BE2C (cell line): ENCODE data around the gene DGKA.
"Not testable (repeated sequence)": the region's sequence is repeated elsewhere in the genome, so short reads cannot be mapped to it uniquely, and the experiment has no call there.

ENCODE experiments used
- DNase-seq: peaks from one replicate; pipeline ENCODE4 v3.0.0-alpha.2; 2020
- H3K27me3 ChIP-seq: fragments of 250-450 bp; sonication (Bioruptor Pico); 2 replicates; pipeline ENCODE4 v1.5.1; 2020; ENCODE audit warnings: mild to moderate bottlenecking
- H3K36me3 ChIP-seq: fragments of 250-450 bp; sonication (Bioruptor Pico); 2 replicates; pipeline ENCODE4 v1.5.1; 2020; ENCODE audit warnings: mild to moderate bottlenecking
- H3K4me1 ChIP-seq: fragments of 250-450 bp; sonication (Bioruptor Pico); 2 replicates; pipeline ENCODE4 v1.5.1; 2020
- H3K4me3 ChIP-seq: 2 replicates; pipeline ENCODE4 v1.5.1; 2011; ENCODE audit warnings: low read depth, low read length
- H3K9me3 ChIP-seq: fragments of 250-450 bp; sonication (Bioruptor Pico); 2 replicates; pipeline ENCODE4 v1.5.1; 2020
- CTCF ChIP-seq: IDR thresholded peaks from 2 replicates; pipeline ENCODE4 v1.5.1; 2012; ENCODE audit warnings: mild to moderate bottlenecking, low read depth, low read length

DGKA gene

GRCh38 chr12:55906056-55906455, 24.9 kb upstream of the DGKA start:
- no peaks in the 10 kb centered on the region for H3K27me3 ChIP-seq
- no peak for TF ChIP-seq CTCF
- no peaks in the 10 kb centered on the region for H3K4me1 ChIP-seq
- H3K9me3 ChIP-seq = no peaks in the 10 kb centered on the region
- peaks cover 15% of the 10 kb centered on the region for H3K36me3 ChIP-seq
- no peak overlapping the region for H3K4me3 ChIP-seq
- DNase-seq = no peak

GRCh38 chr12:55908726-55909512, 22.0 kb upstream of the DGKA start:
- no peak for DNase-seq
- Histone ChIP-seq H3K36me3 (peaks cover 7% of the 10 kb centered on the region; the same call in 1 of the 2 replicates), H3K4me1 (no peaks in the 10 kb centered on the region), H3K9me3 (no peaks in the 10 kb centered on the region), H3K4me3 (no peak overlapping the region), H3K27me3 (no peaks in the 10 kb centered on the region)
- TF ChIP-seq CTCF = no peak

DNA sequence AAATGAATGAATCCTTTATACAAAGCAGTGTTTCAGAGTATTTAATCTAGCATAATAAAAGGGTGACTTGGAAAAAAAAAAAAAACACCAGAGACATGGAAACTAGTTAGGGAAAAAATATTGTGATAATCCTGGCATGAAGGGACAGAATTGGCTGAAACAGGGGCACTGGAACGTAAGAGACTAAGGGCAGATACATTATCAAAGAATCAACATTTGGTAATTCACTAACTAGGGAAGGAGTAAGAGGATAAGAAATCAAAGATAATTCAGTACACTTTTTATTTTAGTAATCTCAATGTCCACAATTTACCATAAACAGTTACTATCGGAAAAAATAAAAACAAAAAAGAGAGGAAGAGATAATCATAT, 21.5 kb upstream of the DGKA start:
- no peaks in the 10 kb centered on the region for H3K4me1 ChIP-seq
- H3K9me3 ChIP-seq = no peaks in the 10 kb centered on the region
- H3K27me3 ChIP-seq = no peaks in the 10 kb centered on the region
- no peak for DNase-seq
- no peak for TF ChIP-seq CTCF
- H3K4me3 ChIP-seq = no peak overlapping the region
- peaks cover 7% of the 10 kb centered on the region; the same call in 1 of the 2 replicates for H3K36me3 ChIP-seq

GRCh38 chr12:55912908-55913307, 18.1 kb upstream of the DGKA start:
- Histone ChIP-seq H3K9me3 (no peaks in the 10 kb centered on the region), H3K4me1 (no peaks in the 10 kb centered on the region), H3K4me3 (no peak overlapping the region), H3K27me3 (no peaks in the 10 kb centered on the region), H3K36me3 (peaks cover 7% of the 10 kb centered on the region)
- no peak for DNase-seq
- no peak for TF ChIP-seq CTCF

DNA sequence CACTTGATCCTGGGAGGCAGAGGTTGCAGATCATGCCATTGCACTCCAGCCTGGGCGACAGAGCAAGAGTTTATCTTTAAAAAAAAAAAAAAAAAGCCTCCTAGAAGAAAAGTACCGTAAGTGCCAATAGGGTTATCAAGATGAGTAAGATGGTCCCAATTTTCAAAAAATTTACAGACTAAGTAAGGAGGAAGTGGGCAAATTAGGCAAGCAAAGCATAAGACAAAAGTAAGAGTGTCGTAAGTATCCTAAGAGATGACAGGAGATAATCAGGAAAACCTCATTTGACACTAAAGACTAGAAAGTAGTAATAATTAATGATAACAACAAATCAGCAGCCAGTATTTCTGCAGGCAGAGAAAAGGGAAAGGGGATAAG, 15.5 kb upstream of the DGKA start:
- Histone ChIP-seq H3K27me3 (no peaks in the 10 kb centered on the region), H3K4me1 (no peaks in the 10 kb centered on the region), H3K9me3 (no peaks in the 10 kb centered on the region), H3K36me3 (peaks cover 7% of the 10 kb centered on the region), H3K4me3 (no peak overlapping the region)
- DNase-seq = no peak
- no peak for TF ChIP-seq CTCF

- H3K4me1 ChIP-seq, H3K9me3 ChIP-seq, H3K27me3 ChIP-seq, DNase-seq, H3K36me3 ChIP-seq, H3K4me3 ChIP-seq: not testable (repeated sequence)
Observed at GRCh38 chr12:55919032-55919431, 11.9 kb upstream of the DGKA start.
